Stimulated activated naive CD8-positive, alpha-beta T cell treated with anti-CD3 and anti-CD28 coated beads, Interleukin-15, Interleukin-2, amounts not matched to agents 100 U/mL and 50 U/mL, for 24 hours (primary cell): ENCODE data around the gene ATP7B.
A peak's percentile ranks its signal among the peaks of the same experiment; 100 is the strongest.

ENCODE experiments used
- ATAC-seq: fragments of 150-1000 bp; cut with Tn5 transposase; one replicate; pipeline ENCODE4 v1.10.0; 2021
- DNase-seq: peaks from one replicate; pipeline ENCODE4 v3.0.0; 2021

Gene ATP7B

GRCh38 chr13:51950722-51951121, 60.5 kb downstream of the ATP7B start:
- ATAC-seq: peak; percentile 43
- no peak for DNase-seq

GRCh38 chr13:51946163-51946669, 65.0 kb downstream of the ATP7B start:
- DNase-seq (no peak), ATAC-seq (no peak)

GRCh38 chr13:51945149-51945548, 66.1 kb downstream of the ATP7B start:
- DNase-seq (no peak), ATAC-seq (no peak)

- ATAC-seq (peak; percentile 13), DNase-seq (no peak)
These were observed 66.8 kb downstream of the ATP7B start for GRCh38 chr13:51944428-51944827.

GRCh38 chr13:51943721-51944120, 67.5 kb downstream of the ATP7B start:
- ATAC-seq: no peak
- no peak for DNase-seq

GRCh38 chr13:51942189-51942588, 69.1 kb downstream of the ATP7B start:
- peak; percentile 41 for ATAC-seq
- DNase-seq: no peak

GRCh38 chr13:51938454-51938853, 72.8 kb downstream of the ATP7B start:
- ATAC-seq (no peak), DNase-seq (no peak)

- DNase-seq (no peak), ATAC-seq (no peak)
These were observed 73.6 kb downstream of the ATP7B start for GRCh38 chr13:51937320-51938290.

GRCh38 chr13:51935326-51936171, 75.7 kb downstream of the ATP7B start:
- ATAC-seq (no peak), DNase-seq (no peak)

GRCh38 chr13:51934461-51935087, 76.7 kb downstream of the ATP7B start:
- ATAC-seq: no peak

GRCh38 chr13:51933466-51934058, 77.7 kb downstream of the ATP7B start:
- DNase-seq (no peak), ATAC-seq (no peak)

More at GRCh38 chr13:51934461-51935087, 76.7 kb downstream of the ATP7B start:
- no peak for DNase-seq

GRCh38 chr13:51932231-51932630, 79.0 kb downstream of the ATP7B start:
- DNase-seq (no peak), ATAC-seq (no peak)

- ATAC-seq (no peak), DNase-seq (no peak)
These were observed 79.6 kb downstream of the ATP7B start for GRCh38 chr13:51931606-51932005.

GRCh38 chr13:51929699-51930098, 81.6 kb downstream of the ATP7B start:
- no peak for ATAC-seq
- no peak for DNase-seq

GRCh38 chr13:51928231-51928630, 83.0 kb downstream of the ATP7B start:
- ATAC-seq (no peak), DNase-seq (no peak)

- DNase-seq (no peak), ATAC-seq (no peak)
These were observed 84.1 kb downstream of the ATP7B start for GRCh38 chr13:51927129-51927528.

- DNase-seq (no peak), ATAC-seq (no peak)
These were observed 84.7 kb downstream of the ATP7B start for GRCh38 chr13:51926528-51926885.

- ATAC-seq (no peak), DNase-seq (no peak)
These were observed 85.3 kb downstream of the ATP7B start for GRCh38 chr13:51925865-51926527.

GRCh38 chr13:51924756-51925544, 86.3 kb downstream of the ATP7B start:
- ATAC-seq (no peak), DNase-seq (no peak)

- ATAC-seq (no peak), DNase-seq (peak; percentile 14)
These were observed 87.2 kb downstream of the ATP7B start for GRCh38 chr13:51923983-51924539.
